Stimulated activated CD4-positive, alpha-beta T cell treated with anti-CD3 and anti-CD28 coated beads, TNF-alpha, amount 100 ng/mL, for 1 hour (primary cell): ENCODE data around the gene DHRS3.

Experiments used
- DNase-seq, 3 donors: peaks; one replicate each; pipeline ENCODE4 v3.0.0-alpha.2; 2020; ENCODE audit warnings: low read depth in 3 of 3, low spot score in 1 of 3

DHRS3 gene

GRCh38 chr1:12600335-12600734 is 17.7 kb downstream of the DHRS3 start:
- DNase-seq, result no peak

GRCh38 chr1:12599657-12600056 is 18.4 kb downstream of the DHRS3 start:
- no peak for DNase-seq

GRCh38 chr1:12598974-12599373 is 19.0 kb downstream of the DHRS3 start:
- DNase-seq, result no peak

DNA sequence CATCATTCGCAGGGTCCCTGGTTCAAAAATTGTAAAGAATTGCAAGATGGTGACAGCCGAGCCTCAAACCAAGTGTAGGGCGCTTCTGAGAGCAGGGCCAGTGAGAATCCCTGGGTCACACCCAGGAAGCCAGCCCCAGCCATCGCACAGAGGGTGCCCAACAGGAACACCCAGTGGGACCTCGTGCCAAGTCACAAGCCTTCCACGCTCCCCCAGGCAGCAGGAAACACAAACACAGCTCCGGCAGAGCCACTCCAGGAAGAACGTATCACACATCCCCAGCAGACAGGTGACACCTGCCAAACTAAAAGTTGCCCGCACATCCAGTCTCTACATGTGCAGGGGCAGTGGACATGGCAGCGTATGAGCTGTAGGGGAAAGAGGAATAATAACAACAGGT is 20.2 kb downstream of the DHRS3 start:
- no peak for DNase-seq

GRCh38 chr1:12596007-12596821 is 21.8 kb downstream of the DHRS3 start:
- no peak for DNase-seq

DNA sequence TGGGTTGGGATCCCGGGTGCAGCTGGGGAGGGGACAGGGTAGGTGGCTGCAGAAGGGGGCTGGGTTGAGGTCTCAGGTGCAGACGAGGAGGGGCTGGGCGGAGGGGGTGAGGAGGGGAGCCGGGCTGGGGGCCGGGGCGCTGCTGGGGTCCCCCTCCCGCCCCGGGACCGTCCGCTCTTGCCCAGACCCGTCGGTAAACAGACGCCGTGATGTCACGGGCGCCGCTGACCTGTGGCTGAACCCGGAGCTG is 22.3 kb downstream of the DHRS3 start:
- no peak for DNase-seq

- DNase-seq, result no peak
Observed at GRCh38 chr1:12594966-12595756, 22.8 kb downstream of the DHRS3 start.

DNA sequence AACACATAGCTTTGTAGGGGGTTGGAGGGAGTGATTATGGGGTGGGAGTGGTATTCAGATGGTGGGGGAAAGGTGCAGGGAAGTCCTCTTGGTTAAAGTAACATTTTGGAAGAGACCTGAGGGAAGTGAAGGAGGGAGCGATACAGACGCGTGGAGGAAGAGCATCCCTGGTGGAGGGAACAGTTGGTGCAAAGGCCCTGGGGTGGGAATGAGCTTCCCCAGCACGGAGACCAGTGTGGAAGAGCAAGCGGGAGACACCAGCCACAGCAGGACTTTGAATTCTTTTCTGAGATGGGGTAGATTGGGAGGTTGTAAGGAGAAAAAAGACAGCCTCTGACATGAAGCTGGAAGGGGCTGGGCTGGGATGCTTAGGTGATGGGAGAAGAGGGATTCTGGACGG is 23.5 kb downstream of the DHRS3 start:
- no peak for DNase-seq

- DNase-seq, result no peak
Observed at GRCh38 chr1:12593621-12594066, 24.4 kb downstream of the DHRS3 start.

GRCh38 chr1:12592496-12592895 is 25.5 kb downstream of the DHRS3 start:
- DNase-seq, result no peak

DNA sequence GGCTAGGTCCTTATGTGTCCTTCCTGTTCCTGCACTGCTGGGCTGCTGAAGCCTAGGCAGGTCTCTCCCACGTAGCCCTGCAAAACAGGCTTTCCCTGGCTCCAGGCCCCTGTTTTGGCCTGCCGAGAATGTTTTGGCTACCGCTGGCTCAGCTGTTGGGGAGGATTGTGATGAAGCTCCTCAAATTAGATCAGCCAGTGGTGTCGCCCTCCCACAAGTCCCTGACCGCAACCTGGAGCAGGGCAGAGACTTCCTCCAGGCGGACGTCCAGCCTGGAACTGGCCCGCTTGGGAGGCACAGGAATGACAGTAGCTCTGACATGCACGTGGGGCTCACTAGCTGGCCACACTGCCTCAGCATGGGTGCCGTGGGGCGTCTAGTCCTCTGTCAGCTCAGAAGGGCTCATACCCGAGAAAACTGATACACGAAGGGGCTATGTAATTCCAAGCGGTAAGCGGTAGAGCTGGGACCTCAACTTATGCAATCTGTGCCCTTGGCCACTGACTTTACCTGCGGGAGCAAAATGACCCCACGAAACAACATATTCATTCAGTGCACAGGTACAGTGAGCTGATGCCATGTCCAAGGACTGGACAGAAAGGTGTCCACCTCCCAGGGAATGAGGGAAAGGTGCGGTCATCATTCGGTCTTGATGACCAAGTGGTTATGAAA is 26.6 kb downstream of the DHRS3 start:
- no peak for DNase-seq

GRCh38 chr1:12588695-12589094 is 29.3 kb downstream of the DHRS3 start:
- no peak for DNase-seq

- no peak for DNase-seq
Observed at GRCh38 chr1:12587981-12588640, 29.9 kb downstream of the DHRS3 start.

DNA sequence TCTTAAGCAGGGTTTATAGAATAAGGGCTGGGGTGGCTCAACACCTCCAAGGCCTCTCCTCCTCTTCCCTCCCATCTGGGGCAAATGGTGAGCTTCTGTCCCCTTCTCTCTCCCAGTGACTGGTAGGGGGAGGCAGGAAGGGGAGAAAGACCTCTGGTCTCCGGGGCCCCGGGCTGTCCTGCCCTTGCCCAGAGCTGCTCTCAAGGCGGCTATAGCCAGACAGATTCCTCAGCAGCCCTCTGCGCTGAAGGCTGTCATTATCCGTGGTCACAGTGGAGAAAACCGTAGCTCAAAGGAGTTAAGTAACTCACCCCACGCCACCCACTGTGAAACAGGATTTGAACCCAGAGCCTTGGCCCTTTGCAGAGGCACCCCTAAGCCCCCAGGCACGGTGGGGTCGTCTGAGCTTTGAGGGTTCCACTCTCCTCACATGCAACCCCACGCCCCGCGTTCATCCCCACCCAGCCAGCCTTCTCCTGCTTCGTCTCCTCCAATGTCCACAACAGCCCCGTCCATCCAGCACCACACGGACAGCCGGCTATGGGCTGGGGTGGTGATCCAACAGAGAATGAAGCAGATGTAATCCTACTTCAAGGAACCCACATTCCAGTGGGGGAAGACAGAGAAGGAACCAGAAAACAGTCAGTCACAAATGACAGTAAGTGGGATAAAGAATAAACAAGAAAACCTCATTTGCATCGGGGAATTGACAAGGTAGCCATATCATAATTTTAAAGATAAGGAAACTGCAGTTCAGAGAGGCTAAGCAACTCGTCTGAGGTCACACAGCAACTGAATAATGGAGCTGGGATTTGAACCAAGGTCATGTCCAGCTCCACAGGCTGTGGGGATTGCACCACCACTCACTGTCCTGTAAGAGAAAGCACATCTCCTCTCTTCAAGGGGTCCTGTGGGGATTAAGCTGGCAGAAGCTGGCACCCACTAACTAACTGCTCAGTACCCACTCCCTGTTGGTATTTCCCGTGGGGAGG is 31.8 kb downstream of the DHRS3 start:
- no peak for DNase-seq

DNA sequence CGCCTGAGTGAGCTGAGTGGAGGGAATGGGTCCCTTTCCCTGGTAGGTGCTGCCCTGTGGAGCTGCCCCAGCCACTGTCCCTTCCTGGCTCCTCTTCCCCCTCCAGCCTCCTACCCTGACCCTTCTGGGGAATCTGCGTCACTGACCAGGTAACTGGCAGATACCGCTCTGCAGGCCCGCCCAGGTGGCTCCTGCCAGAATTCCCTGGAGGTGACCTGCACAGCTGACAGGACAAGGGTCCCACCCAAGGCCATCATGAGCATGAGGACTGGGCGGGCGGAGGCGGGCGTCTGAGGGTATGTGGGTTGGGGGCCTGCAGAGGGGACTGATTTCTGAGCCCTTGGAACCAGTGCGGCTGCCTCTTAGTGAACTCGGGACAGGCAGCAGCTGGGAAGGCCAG is 32.5 kb downstream of the DHRS3 start:
- DNase-seq, result no peak

- no peak for DNase-seq
Observed at GRCh38 chr1:12584900-12585525, 33.0 kb downstream of the DHRS3 start.

GRCh38 chr1:12583484-12583883 is 34.5 kb downstream of the DHRS3 start:
- no peak for DNase-seq

DNA sequence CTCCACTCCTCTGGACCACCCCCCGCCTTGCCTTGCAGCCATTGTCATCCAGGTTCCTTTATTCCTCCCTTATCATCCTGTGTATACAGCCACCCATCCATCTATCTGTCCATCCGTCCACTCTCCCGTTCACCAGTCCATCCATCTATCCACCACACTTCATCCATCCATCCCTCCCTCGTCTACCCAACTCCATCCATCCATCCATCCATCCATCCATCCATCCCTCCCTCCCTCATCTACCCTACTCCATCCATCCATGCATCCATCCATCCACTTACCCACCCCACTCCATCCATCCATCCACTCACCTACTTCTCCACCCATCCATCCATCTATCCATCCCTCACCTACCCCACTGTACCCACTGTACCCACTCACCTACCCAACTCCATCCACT is 35.4 kb downstream of the DHRS3 start:
- no peak for DNase-seq

- no peak for DNase-seq
Observed at GRCh38 chr1:12581179-12581578, 36.8 kb downstream of the DHRS3 start.
